OCI-LY7 (cell line): Measurements from ENCODE around the gene DDAH1. TPM values are rescaled to one million over a fixed set of nuclear protein-coding genes. Genes with fewer than 3 reads are reported as not detected.

ENCODE experiments used
- BruUV-seq: library from RNA; stranded (reverse); fragments of 400-500 nt; replicated peaks from 2 replicates; lab custom pipeline; 2021; lab: Mats Ljungman, UMichigan
- CTCF ChIA-PET: fragments of 300-600 bp; sonication (Branson Sonifier 250); formaldehyde crosslinking; loops from one replicate; lab custom pipeline; 2022; ENCODE audit warnings: antibody characterized with exemption; ENCODE audit not compliant: unreplicated experiment; lab: Charles Lee
- POLR2A ChIA-PET: fragments of 300-600 bp; sonication (Branson Sonifier 250); formaldehyde crosslinking; loops from one replicate; lab custom pipeline; 2022; ENCODE audit warnings: antibody characterized with exemption; lab: Charles Lee
- DNase-seq: peaks from one replicate; pipeline ENCODE4 v3.0.0-alpha.2; 2015; ENCODE audit warnings: low spot score
- H2AFZ ChIP-seq: fragments of 200-600 bp; sonication (generic), shearing (Covaris generic); 2 replicates; pipeline ENCODE4 v1.6.1; 2014; ENCODE audit warnings: mild to moderate bottlenecking, antibody characterized with exemption, low read length, moderate library complexity
- H3K27ac ChIP-seq: fragments of 200-600 bp; sonication (generic); 2 replicates; pipeline ENCODE4 v1.5.1; 2014; ENCODE audit warnings: mixed run types, low read depth, mild to moderate bottlenecking, moderate library complexity, low read length, inconsistent platforms; ENCODE audit not compliant: poor library complexity, severe bottlenecking
- H3K36me3 ChIP-seq: fragments of 200-600 bp; sonication (generic); 2 replicates; pipeline ENCODE4 v1.6.1; 2014; ENCODE audit warnings: mild to moderate bottlenecking, antibody characterized with exemption, low read length, moderate library complexity, mixed read lengths; ENCODE audit not compliant: insufficient read depth
- H3K4me1 ChIP-seq: fragments of 200-600 bp; sonication (generic); 2 replicates; pipeline ENCODE4 v1.5.1; 2014; ENCODE audit warnings: mild to moderate bottlenecking, low read length; ENCODE audit not compliant: insufficient read depth, poor library complexity, severe bottlenecking
- H3K4me2 ChIP-seq: fragments of 200-600 bp; sonication (generic); 2 replicates; pipeline ENCODE4 v1.6.1; 2014; ENCODE audit warnings: mild to moderate bottlenecking, low read length
- H3K4me3 ChIP-seq: fragments of 200-600 bp; sonication (generic); 2 replicates; pipeline ENCODE4 v1.5.1; 2014; ENCODE audit warnings: mild to moderate bottlenecking, low read depth, low read length; ENCODE audit not compliant: poor library complexity, severe bottlenecking
- H3K79me2 ChIP-seq: fragments of 200-600 bp; sonication (generic); 2 replicates; pipeline ENCODE4 v1.6.1; 2016; ENCODE audit warnings: low read depth, mild to moderate bottlenecking, low read length, moderate library complexity, mixed read lengths; ENCODE audit not compliant: insufficient read depth
- H3K9me2 ChIP-seq: fragments of 200-600 bp; sonication (generic); 2 replicates; pipeline ENCODE4 v1.6.1; 2016; ENCODE audit warnings: mild to moderate bottlenecking, low read length, mixed read lengths; ENCODE audit not compliant: insufficient read depth
- H3K9me3 ChIP-seq: fragments of 200-600 bp; sonication (generic); 2 replicates; pipeline ENCODE4 v1.6.1; 2014; ENCODE audit warnings: mild to moderate bottlenecking, mixed run types, low read length, mixed read lengths
- H4K20me1 ChIP-seq: fragments of 200-600 bp; sonication (generic); 2 replicates; pipeline ENCODE4 v1.6.1; 2014; ENCODE audit warnings: mild to moderate bottlenecking, antibody characterized with exemption, low read length, moderate library complexity, mixed read lengths; ENCODE audit not compliant: insufficient read depth
- CTCF ChIP-seq: fragments of 200-600 bp; sonication (generic); conservative IDR thresholded peaks from 2 replicates; pipeline ENCODE4 v1.5.1; 2014; ENCODE audit warnings: mild to moderate bottlenecking, antibody characterized with exemption, low read length, moderate library complexity, mixed read lengths
- EZH2phosphoT487 ChIP-seq: fragments of 200-600 bp; sonication (generic); IDR thresholded peaks from 2 replicates; pipeline ENCODE4 v1.6.1; 2018; ENCODE audit warnings: low read depth, borderline replicate concordance, mild to moderate bottlenecking, mixed run types, antibody characterized with exemption, low read length, moderate library complexity, mixed read lengths
- intact Hi-C: fragments of 100-400 bp; cut with micrococcal nuclease; formaldehyde crosslinking; loops from one replicate; pipeline ENCODE4 v1.10.0; 2022; ENCODE audit not compliant: unreplicated experiment
- total RNA-seq, 2 experiments: library from RNA; depleted of rRNA in 1 of 2; stranded (reverse); fragments of >200 nt in 1 of 2; shearing (Covaris generic) in 1 of 2; gene quantifications; 2 replicates each; pipeline ENCODE4 v1.2.3, GENCODE V29; 2014 to 2022

Gene DDAH1
- total RNA-seq, 2 experiments from 2014 or later = not detected

- Histone ChIP-seq H3K9me2 (no peaks in the 10 kb centered on the region), H3K4me3 (no peak overlapping the region), H3K27ac (no peak overlapping the region), H3K4me2 (no peak overlapping the region), H3K9me3 (no peaks in the 10 kb centered on the region), H2AFZ (no peak overlapping the region), H4K20me1 (no peaks in the 10 kb centered on the region), H3K79me2 (no peaks in the 10 kb centered on the region), H3K36me3 (no peaks in the 10 kb centered on the region), H3K4me1 (no peaks in the 10 kb centered on the region)
- BruUV-seq = no TSS peak
- DNase-seq = no peak
- ChIA-PET POLR2A (no interaction called here), CTCF (no interaction called here)
- intact Hi-C loops = no loop called here
- TF ChIP-seq CTCF = no peak
- TF ChIP-seq EZH2phosphoT487 = no peak
Observed at GRCh38 chr1:85374160-85374559, 90.8 kb downstream of the DDAH1 start.

GRCh38 chr1:85373378-85373708 is 91.6 kb downstream of the DDAH1 start:
- intact Hi-C loops = no loop called here
- H2AFZ ChIP-seq = no peak overlapping the region
- H3K4me1 ChIP-seq = no peaks in the 10 kb centered on the region
- no peak overlapping the region for H3K4me3 ChIP-seq
- H4K20me1 ChIP-seq = no peaks in the 10 kb centered on the region
- ChIA-PET CTCF (no interaction called here), POLR2A (no interaction called here)
- H3K9me2 ChIP-seq = no peaks in the 10 kb centered on the region
- no peak for DNase-seq
- H3K36me3 ChIP-seq = no peaks in the 10 kb centered on the region
- BruUV-seq = no TSS peak
- H3K4me2 ChIP-seq = no peak overlapping the region
- TF ChIP-seq EZH2phosphoT487 (no peak), CTCF (no peak)
- no peak overlapping the region for H3K27ac ChIP-seq
- no peaks in the 10 kb centered on the region for H3K9me3 ChIP-seq
- no peaks in the 10 kb centered on the region for H3K79me2 ChIP-seq

DNA sequence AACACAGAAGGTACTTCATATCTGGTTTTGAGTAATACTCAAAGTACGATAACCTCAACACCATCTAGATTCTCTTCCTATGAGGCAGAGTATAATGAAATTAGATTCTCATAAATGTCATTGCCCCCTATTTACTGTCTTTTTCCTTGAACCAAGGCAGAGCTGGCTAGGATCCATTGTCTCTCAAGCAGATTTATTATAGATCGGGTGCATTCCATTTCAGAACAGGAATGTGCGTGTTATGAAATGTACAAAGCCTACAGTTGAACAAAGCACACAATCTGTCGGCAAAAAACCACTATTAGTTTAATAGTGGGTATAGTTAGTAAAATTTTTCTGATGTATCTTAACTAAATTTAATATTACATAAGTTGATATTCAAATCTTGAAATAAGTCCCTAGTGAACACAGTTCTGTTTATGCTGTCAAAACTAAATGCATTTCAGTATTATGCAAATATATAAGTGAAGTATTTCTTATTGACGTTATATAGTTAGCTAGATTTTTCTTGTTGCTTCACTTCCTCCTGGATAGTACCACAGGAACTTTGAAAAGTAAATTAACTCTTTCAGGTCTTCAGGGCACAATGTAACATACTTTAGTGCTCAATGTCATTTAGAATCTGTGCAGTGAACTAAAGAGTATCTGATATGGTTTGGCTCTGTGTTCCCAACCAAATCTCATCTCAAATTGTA is 92.1 kb downstream of the DDAH1 start:
- no peaks in the 10 kb centered on the region for H4K20me1 ChIP-seq
- no peak overlapping the region for H3K4me2 ChIP-seq
- DNase-seq = no peak
- H3K79me2 ChIP-seq = no peaks in the 10 kb centered on the region
- ChIA-PET CTCF (no interaction called here), POLR2A (no interaction called here)
- TF ChIP-seq CTCF = no peak
- TF ChIP-seq EZH2phosphoT487 = no peak
- no peaks in the 10 kb centered on the region for H3K36me3 ChIP-seq
- H2AFZ ChIP-seq = no peak overlapping the region
- no peak overlapping the region for H3K27ac ChIP-seq
- no peaks in the 10 kb centered on the region for H3K9me3 ChIP-seq
- no peaks in the 10 kb centered on the region for H3K4me1 ChIP-seq
- H3K4me3 ChIP-seq = no peak overlapping the region
- no TSS peak for BruUV-seq
- intact Hi-C loops = no loop called here
- H3K9me2 ChIP-seq = no peaks in the 10 kb centered on the region
